LHCN-M2 (cell line): ENCODE results near the gene CLDN5. TPM values are rescaled to one million over a fixed set of nuclear protein-coding genes. Genes with fewer than 3 reads are reported as not detected.

Source experiments
- DNase-seq: peaks from one replicate; pipeline ENCODE4 v3.0.0-alpha.2; 2012; ENCODE audit warnings: low read depth
- total RNA-seq: library from RNA; depleted of rRNA; stranded (reverse); fragments of >200 nt; gene quantifications from 2 replicates; pipeline ENCODE4 v1.2.3, GENCODE V29; 2014

The CLDN5 gene
- total RNA-seq, 1 experiment from 2014 or later, result 11.1 TPM

GRCh38 chr22:19522881-19523239, 1.4 kb downstream of the CLDN5 start:
- no peak for DNase-seq

- DNase-seq, result peak; percentile 75
These were observed 1.9 kb downstream of the CLDN5 start for GRCh38 chr22:19522190-19522880.

GRCh38 chr22:19520566-19521305, 3.5 kb downstream of the CLDN5 start:
- DNase-seq, result no peak

GRCh38 chr22:19520007-19520406, 4.2 kb downstream of the CLDN5 start:
- DNase-seq, result no peak

GRCh38 chr22:19519041-19519926, 4.9 kb downstream of the CLDN5 start:
- no peak for DNase-seq

GRCh38 chr22:19518635-19519034, 5.6 kb downstream of the CLDN5 start:
- DNase-seq, result no peak

GRCh38 chr22:19517919-19518611, 6.1 kb downstream of the CLDN5 start:
- no peak for DNase-seq

- no peak for DNase-seq
These were observed 7.1 kb downstream of the CLDN5 start for GRCh38 chr22:19517171-19517500.

GRCh38 chr22:19516378-19517170, 7.6 kb downstream of the CLDN5 start:
- DNase-seq, result no peak

- DNase-seq, result no peak
These were observed 8.4 kb downstream of the CLDN5 start for GRCh38 chr22:19515654-19516377.

GRCh38 chr22:19514831-19515565, 9.2 kb downstream of the CLDN5 start:
- DNase-seq, result peak; percentile 100

GRCh38 chr22:19513823-19514222, 10.4 kb downstream of the CLDN5 start:
- no peak for DNase-seq

- DNase-seq, result peak; percentile 98
These were observed 13.3 kb downstream of the CLDN5 start for GRCh38 chr22:19510919-19511341.

- DNase-seq, result no peak
These were observed 14.3 kb downstream of the CLDN5 start for GRCh38 chr22:19509923-19510322.

GRCh38 chr22:19509191-19509590, 15.0 kb downstream of the CLDN5 start:
- no peak for DNase-seq

- no peak for DNase-seq
These were observed 16.0 kb downstream of the CLDN5 start for GRCh38 chr22:19508024-19508776.

- no peak for DNase-seq
These were observed 16.7 kb downstream of the CLDN5 start for GRCh38 chr22:19507534-19507861.

GRCh38 chr22:19506212-19506611, 18.0 kb downstream of the CLDN5 start:
- no peak for DNase-seq

GRCh38 chr22:19505735-19506126, 18.5 kb downstream of the CLDN5 start:
- DNase-seq, result no peak
